HG03064 (cell line): ENCODE results near the gene OGA.

Source experiments
- ATAC-seq: cut with Tn5 transposase; IDR thresholded peaks from one replicate; pipeline ENCODE4 v1.9.1; 2021; ENCODE audit warnings: low read depth; ENCODE audit not compliant: unreplicated experiment

The OGA gene

GRCh38 chr10:101777619-101778145 lies 40.6 kb downstream of the OGA start:
- ATAC-seq, result no peak

GRCh38 chr10:101776161-101776817 lies 42.0 kb downstream of the OGA start:
- ATAC-seq, result no peak

GRCh38 chr10:101775273-101776160 lies 42.7 kb downstream of the OGA start, which contains the start of gene FGF8:
Gene FGF8 (minus strand): TSS chr10:101776114. CDS start chr10:101775900, 214 bp downstream.
- ATAC-seq, result no peak

- no peak for ATAC-seq
These were observed 43.5 kb downstream of the OGA start for GRCh38 chr10:101774589-101775272.

- no peak for ATAC-seq
These were observed 44.2 kb downstream of the OGA start for GRCh38 chr10:101773923-101774588.

GRCh38 chr10:101772895-101773761 lies 45.1 kb downstream of the OGA start:
- ATAC-seq, result no peak

GRCh38 chr10:101772017-101772894 lies 46.0 kb downstream of the OGA start:
- ATAC-seq, result no peak

GRCh38 chr10:101771380-101771779 lies 46.9 kb downstream of the OGA start:
- ATAC-seq, result no peak

- ATAC-seq, result no peak
These were observed 47.7 kb downstream of the OGA start for GRCh38 chr10:101770331-101771215.

GRCh38 chr10:101769541-101770180 lies 48.6 kb downstream of the OGA start:
- ATAC-seq, result no peak

GRCh38 chr10:101768791-101769170 lies 49.5 kb downstream of the OGA start:
- no peak for ATAC-seq

- no peak for ATAC-seq
These were observed 50.1 kb downstream of the OGA start for GRCh38 chr10:101767966-101768790.

GRCh38 chr10:101767600-101767945 lies 50.7 kb downstream of the OGA start:
- ATAC-seq, result no peak

- no peak for ATAC-seq
These were observed 51.3 kb downstream of the OGA start for GRCh38 chr10:101766753-101767599.

GRCh38 chr10:101766306-101766705 lies 51.9 kb downstream of the OGA start:
- no peak for ATAC-seq
